Liver (tissue), 3 donors: Measurements from ENCODE around the gene ANKS1A.

Source experiments
- CTCF ChIP-seq: fragments of 150-350 bp; IDR thresholded peaks from 2 replicates; pipeline ENCODE4 v1.5.1; 2017; ENCODE audit warnings: improper control_type of control experiment, low read depth, low read length; ENCODE audit not compliant: missing input control
- EGR1 ChIP-seq, 2 donors: IDR thresholded peaks; 2 replicates each; pipeline ENCODE4 v1.6.1; 2016 to 2018; ENCODE audit warnings: antibody characterized with exemption in 2 of 2, low read depth in 2 of 2
- GABPA ChIP-seq, 2 donors: IDR thresholded peaks in 1 of 2; conservative IDR thresholded peaks in 1 of 2; 2 replicates each; pipeline ENCODE4 v1.6.1; 2016; ENCODE audit warnings: antibody characterized with exemption in 2 of 2, mild to moderate bottlenecking in 1 of 2, moderate library complexity in 1 of 2
- HNF4G ChIP-seq: IDR thresholded peaks from 2 replicates; pipeline ENCODE4 v1.6.1; 2016; ENCODE audit warnings: antibody characterized with exemption
- JUND ChIP-seq, 2 donors: IDR thresholded peaks; 2 replicates each; pipeline ENCODE4 v1.6.1; 2016; ENCODE audit warnings: antibody characterized with exemption in 2 of 2
- RAD21 ChIP-seq, 2 donors: IDR thresholded peaks; 2 replicates each; pipeline ENCODE4 v1.6.1; 2016; ENCODE audit warnings: antibody characterized with exemption in 2 of 2, mild to moderate bottlenecking in 2 of 2
- SP1 ChIP-seq: IDR thresholded peaks from 2 replicates; pipeline ENCODE4 v1.6.1; 2018; ENCODE audit warnings: antibody characterized with exemption, mild to moderate bottlenecking
- TAF1 ChIP-seq: conservative IDR thresholded peaks from 2 replicates; pipeline ENCODE4 v1.6.1; 2016; ENCODE audit warnings: antibody characterized with exemption, mild to moderate bottlenecking
- YY1 ChIP-seq: IDR thresholded peaks from 2 replicates; pipeline ENCODE4 v1.6.1; 2016; ENCODE audit warnings: antibody characterized with exemption, mild to moderate bottlenecking
- ZBTB33 ChIP-seq: IDR thresholded peaks from 2 replicates; pipeline ENCODE4 v1.6.1; 2016; ENCODE audit warnings: antibody characterized with exemption
- TF ChIP-seq, protein P1 (sequence below): IDR thresholded peaks from 2 replicates; pipeline ENCODE4 v1.6.1; 2016; ENCODE audit warnings: antibody characterized with exemption
- TF ChIP-seq, protein P2 (sequence below): IDR thresholded peaks from 2 replicates; pipeline ENCODE4 v1.6.1; 2016; ENCODE audit warnings: antibody characterized with exemption, mild to moderate bottlenecking
- TF ChIP-seq, protein P3 (sequence below): IDR thresholded peaks from 2 replicates; pipeline ENCODE4 v1.6.1; 2016; ENCODE audit warnings: antibody characterized with exemption
- donor health status: healthy.
- donor health status: healthy.

DNA sequence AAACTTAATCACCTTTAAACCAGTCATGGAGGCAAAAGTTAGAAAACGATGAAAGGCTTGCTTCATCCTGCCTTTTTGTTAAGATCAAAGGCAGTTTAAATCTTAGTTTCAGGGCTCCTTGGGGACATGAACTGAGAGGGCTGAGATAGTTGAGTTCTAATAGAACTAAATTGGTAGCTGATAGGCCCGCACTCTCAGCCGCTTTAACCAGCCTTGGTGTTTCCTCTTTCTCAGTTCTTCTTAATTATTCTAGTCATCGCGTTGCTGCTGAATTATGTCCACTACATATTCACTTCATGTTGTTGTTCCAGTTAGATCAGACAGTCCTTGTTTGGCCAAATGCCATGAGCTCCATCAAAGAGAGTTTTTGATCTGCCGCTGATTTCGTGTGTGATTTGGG lies 72.5 kb downstream of the ANKS1A start:
- TF ChIP-seq CTCF (no peak), ZBTB33 (no peak), RAD21 (IDR thresholded peaks at IDR 0.05) (no peak), GABPA (IDR thresholded peaks at IDR 0.05 in 1 of 2, conservative IDR thresholded peaks at IDR 0.05 in 1 of 2) (no peak), HNF4G (no peak), SP1 (no peak), YY1 (no peak), JUND (IDR thresholded peaks at IDR 0.05) (no peak), EGR1 (IDR thresholded peaks at IDR 0.05; ENCODE audit: low read depth in 2 of 2) (no peak), TAF1 (no peak)
- TF ChIP-seq, protein P1, sequence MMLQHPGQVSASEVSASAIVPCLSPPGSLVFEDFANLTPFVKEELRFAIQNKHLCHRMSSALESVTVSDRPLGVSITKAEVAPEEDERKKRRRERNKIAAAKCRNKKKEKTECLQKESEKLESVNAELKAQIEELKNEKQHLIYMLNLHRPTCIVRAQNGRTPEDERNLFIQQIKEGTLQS = no peak
- TF ChIP-seq, protein P2, sequence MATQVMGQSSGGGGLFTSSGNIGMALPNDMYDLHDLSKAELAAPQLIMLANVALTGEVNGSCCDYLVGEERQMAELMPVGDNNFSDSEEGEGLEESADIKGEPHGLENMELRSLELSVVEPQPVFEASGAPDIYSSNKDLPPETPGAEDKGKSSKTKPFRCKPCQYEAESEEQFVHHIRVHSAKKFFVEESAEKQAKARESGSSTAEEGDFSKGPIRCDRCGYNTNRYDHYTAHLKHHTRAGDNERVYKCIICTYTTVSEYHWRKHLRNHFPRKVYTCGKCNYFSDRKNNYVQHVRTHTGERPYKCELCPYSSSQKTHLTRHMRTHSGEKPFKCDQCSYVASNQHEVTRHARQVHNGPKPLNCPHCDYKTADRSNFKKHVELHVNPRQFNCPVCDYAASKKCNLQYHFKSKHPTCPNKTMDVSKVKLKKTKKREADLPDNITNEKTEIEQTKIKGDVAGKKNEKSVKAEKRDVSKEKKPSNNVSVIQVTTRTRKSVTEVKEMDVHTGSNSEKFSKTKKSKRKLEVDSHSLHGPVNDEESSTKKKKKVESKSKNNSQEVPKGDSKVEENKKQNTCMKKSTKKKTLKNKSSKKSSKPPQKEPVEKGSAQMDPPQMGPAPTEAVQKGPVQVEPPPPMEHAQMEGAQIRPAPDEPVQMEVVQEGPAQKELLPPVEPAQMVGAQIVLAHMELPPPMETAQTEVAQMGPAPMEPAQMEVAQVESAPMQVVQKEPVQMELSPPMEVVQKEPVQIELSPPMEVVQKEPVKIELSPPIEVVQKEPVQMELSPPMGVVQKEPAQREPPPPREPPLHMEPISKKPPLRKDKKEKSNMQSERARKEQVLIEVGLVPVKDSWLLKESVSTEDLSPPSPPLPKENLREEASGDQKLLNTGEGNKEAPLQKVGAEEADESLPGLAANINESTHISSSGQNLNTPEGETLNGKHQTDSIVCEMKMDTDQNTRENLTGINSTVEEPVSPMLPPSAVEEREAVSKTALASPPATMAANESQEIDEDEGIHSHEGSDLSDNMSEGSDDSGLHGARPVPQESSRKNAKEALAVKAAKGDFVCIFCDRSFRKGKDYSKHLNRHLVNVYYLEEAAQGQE = no peak
- TF ChIP-seq, protein P3, sequence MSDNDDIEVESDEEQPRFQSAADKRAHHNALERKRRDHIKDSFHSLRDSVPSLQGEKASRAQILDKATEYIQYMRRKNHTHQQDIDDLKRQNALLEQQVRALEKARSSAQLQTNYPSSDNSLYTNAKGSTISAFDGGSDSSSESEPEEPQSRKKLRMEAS = no peak
